ENCODE data around the gene PICK1. TPM values are rescaled to one million over a fixed set of nuclear protein-coding genes. Genes with fewer than 3 reads are reported as not detected.
"Not testable (repeated sequence)": the region's sequence is repeated elsewhere in the genome, so short reads cannot be mapped to it uniquely, and the experiment has no call there.

Gene PICK1
- total and polyA plus RNA-seq, 2 donors (not counting 1 experiment from before 2014, with no cell fraction given) = 7.8 to 11.1 TPM

- no peaks in the 10 kb centered on the region for H3K4me1 ChIP-seq (ENCODE audit: control insufficient read depth, extremely low read depth, insufficient read depth, low read length)
- no peak overlapping the region for H2AFZ ChIP-seq (ENCODE audit: low read length)
- no peaks in the 10 kb centered on the region for H3K27me3 ChIP-seq (ENCODE audit: control insufficient read depth, insufficient read depth, low read length)
- DNase-seq (ENCODE audit: low read depth in 2 of 2) = no peak
- no peak for TF ChIP-seq EZH2 (IDR thresholded peaks at IDR 0.05; ENCODE audit: low read length, missing control alignments)
- no peak for TF ChIP-seq CTCF (conservative IDR thresholded peaks at IDR 0.05 in 1 of 2, IDR thresholded peaks at IDR 0.05 in 1 of 2; ENCODE audit: low read depth in 1 of 2, low read length in 2 of 2)
- H3K9ac ChIP-seq (ENCODE audit: insufficient read depth, low read length) = no peak overlapping the region
- H3K79me2 ChIP-seq (ENCODE audit: control insufficient read depth, insufficient read depth, low read length) = no peaks in the 10 kb centered on the region
- H4K20me1 ChIP-seq (ENCODE audit: control insufficient read depth, extremely low read depth, insufficient read depth, low read length) = no peaks in the 10 kb centered on the region
- H3K4me2 ChIP-seq (ENCODE audit: extremely low read depth, insufficient read depth, low read length) = no peak overlapping the region
- H3K4me3 ChIP-seq (replicated peaks in 1 of 4; ENCODE audit: control extremely low read depth in 1 of 4, insufficient read depth in 1 of 4, low read depth in 3 of 4, low read length in 4 of 4) = no peak overlapping the region
- no peaks in the 10 kb centered on the region for H3K36me3 ChIP-seq (ENCODE audit: control insufficient read depth, insufficient read depth, low read length)
- no peaks in the 10 kb centered on the region for H3K9me3 ChIP-seq (ENCODE audit: control insufficient read depth, insufficient read depth, low read depth, low read length)
- no peak overlapping the region for H3K27ac ChIP-seq (ENCODE audit: insufficient read depth, low read length)
Measured at GRCh38 chr22:38118182-38118581, 61.0 kb downstream of the PICK1 start.

- not testable (repeated sequence) for H3K27me3 ChIP-seq (ENCODE audit: control insufficient read depth, insufficient read depth, low read length); H2AFZ ChIP-seq (ENCODE audit: low read length); H3K79me2 ChIP-seq (ENCODE audit: control insufficient read depth, insufficient read depth, low read length); H4K20me1 ChIP-seq (ENCODE audit: control insufficient read depth, extremely low read depth, insufficient read depth, low read length); H3K4me2 ChIP-seq (ENCODE audit: extremely low read depth, insufficient read depth, low read length); H3K4me3 ChIP-seq (replicated peaks in 1 of 4; ENCODE audit: control extremely low read depth in 1 of 4, insufficient read depth in 1 of 4, low read depth in 3 of 4, low read length in 4 of 4); H3K9me3 ChIP-seq (ENCODE audit: control insufficient read depth, insufficient read depth, low read depth, low read length); DNase-seq (ENCODE audit: low read depth in 2 of 2); H3K36me3 ChIP-seq (ENCODE audit: control insufficient read depth, insufficient read depth, low read length); H3K27ac ChIP-seq (ENCODE audit: insufficient read depth, low read length); H3K4me1 ChIP-seq (ENCODE audit: control insufficient read depth, extremely low read depth, insufficient read depth, low read length); H3K9ac ChIP-seq (ENCODE audit: insufficient read depth, low read length)
Measured at GRCh38 chr22:38118747-38119146, 61.5 kb downstream of the PICK1 start.

GRCh38 chr22:38120359-38121110, 63.3 kb downstream of the PICK1 start:
- no peaks in the 10 kb centered on the region for H3K36me3 ChIP-seq (ENCODE audit: control insufficient read depth, insufficient read depth, low read length)
- no peaks in the 10 kb centered on the region for H3K4me1 ChIP-seq (ENCODE audit: control insufficient read depth, extremely low read depth, insufficient read depth, low read length)
- no peaks in the 10 kb centered on the region for H3K79me2 ChIP-seq (ENCODE audit: control insufficient read depth, insufficient read depth, low read length)
- H3K27ac ChIP-seq (ENCODE audit: insufficient read depth, low read length) = no peak overlapping the region
- no peak overlapping the region for H3K4me2 ChIP-seq (ENCODE audit: extremely low read depth, insufficient read depth, low read length)
- H3K9ac ChIP-seq (ENCODE audit: insufficient read depth, low read length) = no peak overlapping the region
- H3K9me3 ChIP-seq (ENCODE audit: control insufficient read depth, insufficient read depth, low read depth, low read length) = no peaks in the 10 kb centered on the region
- no peaks in the 10 kb centered on the region for H4K20me1 ChIP-seq (ENCODE audit: control insufficient read depth, extremely low read depth, insufficient read depth, low read length)
- no peak for DNase-seq (ENCODE audit: low read depth in 2 of 2)
- no peak overlapping the region for H3K4me3 ChIP-seq (replicated peaks in 1 of 4; ENCODE audit: control extremely low read depth in 1 of 4, insufficient read depth in 1 of 4, low read depth in 3 of 4, low read length in 4 of 4)
- no peak for TF ChIP-seq EZH2 (IDR thresholded peaks at IDR 0.05; ENCODE audit: low read length, missing control alignments)
- no peak for TF ChIP-seq CTCF (conservative IDR thresholded peaks at IDR 0.05 in 1 of 2, IDR thresholded peaks at IDR 0.05 in 1 of 2; ENCODE audit: low read depth in 1 of 2, low read length in 2 of 2)
- no peak overlapping the region for H2AFZ ChIP-seq (ENCODE audit: low read length)
- no peaks in the 10 kb centered on the region for H3K27me3 ChIP-seq (ENCODE audit: control insufficient read depth, insufficient read depth, low read length)

All from fibroblast of lung (primary cell).